Astrocyte of the cerebellum (primary cell): ENCODE measurements around the gene CPE.
A peak's percentile ranks its signal among the peaks of the same experiment; 100 is the strongest.
"Not testable (repeated sequence)": the region's sequence is repeated elsewhere in the genome, so short reads cannot be mapped to it uniquely, and the experiment has no call there.

Source experiments
- DNase-seq: peaks from one replicate; pipeline ENCODE4 v3.0.0-alpha.2; 2011; ENCODE audit warnings: low read depth
- H3K4me3 ChIP-seq: 2 replicates; pipeline ENCODE4 v1.5.1; 2011; ENCODE audit warnings: mild to moderate bottlenecking, low read depth, low read length, moderate library complexity
- CTCF ChIP-seq: IDR thresholded peaks from 2 replicates; pipeline ENCODE4 v1.5.1; 2012; ENCODE audit warnings: low read length, low read depth, moderate library complexity, mild to moderate bottlenecking; ENCODE audit errors: missing control alignments
- in situ Hi-C: cut with HindIII; loops from 2 replicates; pipeline ENCODE4 v1.10.0; 2017; ENCODE audit warnings: low sequenced_read_pairs

The CPE gene

GRCh38 chr4:165335163-165335703 lies 43.6 kb upstream of the CPE start:
- in situ Hi-C loops: no loop called here
- no peak for TF ChIP-seq CTCF
- no peak for DNase-seq
- no peak overlapping the region for H3K4me3 ChIP-seq

GRCh38 chr4:165336743-165337142 lies 42.1 kb upstream of the CPE start:
- TF ChIP-seq CTCF: no peak
- in situ Hi-C loops: no loop called here
- H3K4me3 ChIP-seq: no peak overlapping the region
- DNase-seq: no peak

- DNase-seq, H3K4me3 ChIP-seq: not testable (repeated sequence)
- in situ Hi-C loops: loop anchor here (5.0 to 10.0 kb wide), 2 partner anchors 122 to 205 kb away; no protein-coding TSS in a partner anchor
Observed at GRCh38 chr4:165342340-165342739, 36.5 kb upstream of the CPE start.

- no peak for DNase-seq
- in situ Hi-C loops: loop anchor here (5.0 to 10.0 kb wide), 2 partner anchors 121 to 206 kb away; no protein-coding TSS in a partner anchor
- peak; percentile 50 for TF ChIP-seq CTCF
- H3K4me3 ChIP-seq: no peak overlapping the region
Observed at GRCh38 chr4:165343353-165344191, 35.2 kb upstream of the CPE start.

- H3K4me3 ChIP-seq: no peak overlapping the region
- no peak for DNase-seq
- in situ Hi-C loops: loop anchor here (10.0 kb wide), 1 partner anchor 119 kb away; no protein-coding TSS in a partner anchor
- TF ChIP-seq CTCF: peak; percentile 32
Observed at GRCh38 chr4:165345666-165346417, 33.0 kb upstream of the CPE start.

- in situ Hi-C loops: loop anchor here (10.0 kb wide), 1 partner anchor 117 kb away; no protein-coding TSS in a partner anchor
- H3K4me3 ChIP-seq: no peak overlapping the region
- no peak for TF ChIP-seq CTCF
- no peak for DNase-seq
Observed at GRCh38 chr4:165347647-165348569, 30.9 kb upstream of the CPE start.
